Astrocyte (in vitro differentiated cells and primary cell): ENCODE measurements around the gene SHOX. TPM values are rescaled to one million over a fixed set of nuclear protein-coding genes. Genes with fewer than 3 reads are reported as not detected.
"Not testable (repeated sequence)": the region's sequence is repeated elsewhere in the genome, so short reads cannot be mapped to it uniquely, and the experiment has no call there.

ENCODE experiments used
- DNase-seq: peaks from one replicate; pipeline ENCODE4 v3.0.0-alpha.2; 2010; ENCODE audit warnings: low read depth
- FAIRE-seq: peaks from 2 replicates; lab custom pipeline; 2011; peaks lifted over from hg19 to GRCh38; lab: Jason Lieb, UNC
- H2AFZ ChIP-seq: 2 replicates; pipeline ENCODE4 v1.6.0; 2012; ENCODE audit warnings: low read depth, low read length, inconsistent platforms
- H3K27ac ChIP-seq: 2 replicates; pipeline ENCODE4 v1.5.1; 2011; ENCODE audit warnings: low read depth, low read length, inconsistent platforms
- H3K27me3 ChIP-seq: 2 replicates; pipeline ENCODE4 v1.6.0; 2011; ENCODE audit warnings: low read length, inconsistent platforms; ENCODE audit not compliant: insufficient read depth
- H3K36me3 ChIP-seq: 2 replicates; pipeline ENCODE4 v1.5.1; 2011; ENCODE audit warnings: low read length, inconsistent platforms; ENCODE audit not compliant: insufficient read depth
- H3K4me1 ChIP-seq: 2 replicates; pipeline ENCODE4 v1.5.1; 2011; ENCODE audit warnings: low read length, inconsistent platforms; ENCODE audit not compliant: insufficient read depth
- H3K4me2 ChIP-seq: 2 replicates; pipeline ENCODE4 v1.6.0; 2012; ENCODE audit warnings: low read length, inconsistent platforms
- H3K4me3 ChIP-seq: 2 replicates; pipeline ENCODE4 v1.5.1; 2011; ENCODE audit warnings: low read depth, mild to moderate bottlenecking, low read length, inconsistent platforms; ENCODE audit not compliant: insufficient read depth
- H3K79me2 ChIP-seq: 2 replicates; pipeline ENCODE4 v1.6.0; 2012; ENCODE audit warnings: mild to moderate bottlenecking, low read length, inconsistent platforms; ENCODE audit not compliant: insufficient read depth
- H3K9ac ChIP-seq: 2 replicates; pipeline ENCODE4 v1.6.0; 2012; ENCODE audit warnings: mild to moderate bottlenecking, low read length, inconsistent platforms
- H3K9me3 ChIP-seq: 2 replicates; pipeline ENCODE4 v1.5.1; 2012; ENCODE audit warnings: low read depth, mild to moderate bottlenecking, low read length, inconsistent platforms; ENCODE audit not compliant: insufficient read depth
- H4K20me1 ChIP-seq: 2 replicates; pipeline ENCODE4 v1.6.0; 2012; ENCODE audit warnings: low read length, inconsistent platforms; ENCODE audit not compliant: insufficient read depth
- H3K27ac Mint-ChIP-seq: one replicate; pipeline ENCODE4 v1.8.0; 2021; ENCODE audit warnings: mild to moderate bottlenecking, mixed read lengths; ENCODE audit not compliant: unreplicated experiment
- H3K27me3 Mint-ChIP-seq: one replicate; pipeline ENCODE4 v1.8.0; 2021; ENCODE audit warnings: low read depth, mixed read lengths; ENCODE audit not compliant: unreplicated experiment
- H3K36me3 Mint-ChIP-seq: one replicate; pipeline ENCODE4 v1.8.0; 2021; ENCODE audit warnings: low read depth, mixed read lengths; ENCODE audit not compliant: unreplicated experiment
- H3K4me1 Mint-ChIP-seq: one replicate; pipeline ENCODE4 v1.8.0; 2021; ENCODE audit warnings: low read depth, mixed read lengths; ENCODE audit not compliant: unreplicated experiment
- H3K4me3 Mint-ChIP-seq: one replicate; pipeline ENCODE4 v1.8.0; 2021; ENCODE audit warnings: mild to moderate bottlenecking, moderate library complexity, mixed read lengths; ENCODE audit not compliant: unreplicated experiment
- H3K9me3 Mint-ChIP-seq: one replicate; pipeline ENCODE4 v1.8.0; 2021; ENCODE audit warnings: mild to moderate bottlenecking, mixed read lengths; ENCODE audit not compliant: unreplicated experiment
- CTCF ChIP-seq: IDR thresholded peaks from 2 replicates; pipeline ENCODE4 v1.5.1; 2011; ENCODE audit warnings: low read depth, mild to moderate bottlenecking, inconsistent platforms, low read length, moderate library complexity; ENCODE audit not compliant: insufficient read depth
- EZH2 ChIP-seq: IDR thresholded peaks from 2 replicates; pipeline ENCODE4 v1.6.1; 2012; ENCODE audit warnings: mild to moderate bottlenecking, low read length, inconsistent platforms; ENCODE audit not compliant: insufficient read depth
- total RNA-seq: library from RNA; stranded (reverse); gene quantifications from 2 replicates; pipeline ENCODE4 v1.2.1, GENCODE V29; 2021

The SHOX gene
- total RNA-seq, 1 donor from 2014 or later = not detected

GRCh38 chrX:599837-600715, 30.5 kb upstream of the SHOX start:
- no peaks in the 10 kb centered on the region for H3K4me1 Mint-ChIP-seq
- no peak overlapping the region for H3K4me3 Mint-ChIP-seq
- H3K27me3 Mint-ChIP-seq = peaks cover 5% of the 10 kb centered on the region
- H3K79me2 ChIP-seq = no peaks in the 10 kb centered on the region
- FAIRE-seq = no peak
- H3K4me1 ChIP-seq = no peaks in the 10 kb centered on the region
- TF ChIP-seq CTCF (no peak), EZH2 (no peak)
- H3K9ac ChIP-seq = no peak overlapping the region
- no peaks in the 10 kb centered on the region for H3K36me3 ChIP-seq
- no peak overlapping the region for H3K4me2 ChIP-seq
- H3K27ac Mint-ChIP-seq = no peak overlapping the region
- no peaks in the 10 kb centered on the region for H3K27me3 ChIP-seq
- no peak overlapping the region for H3K4me3 ChIP-seq
- H3K36me3 Mint-ChIP-seq = no peaks in the 10 kb centered on the region
- peaks cover 12% of the 10 kb centered on the region for H3K9me3 Mint-ChIP-seq
- no peak overlapping the region for H3K27ac ChIP-seq
- H3K9me3 ChIP-seq = peaks cover 11% of the 10 kb centered on the region
- no peak overlapping the region for H2AFZ ChIP-seq
- H4K20me1 ChIP-seq = no peaks in the 10 kb centered on the region
- DNase-seq = no peak

DNA sequence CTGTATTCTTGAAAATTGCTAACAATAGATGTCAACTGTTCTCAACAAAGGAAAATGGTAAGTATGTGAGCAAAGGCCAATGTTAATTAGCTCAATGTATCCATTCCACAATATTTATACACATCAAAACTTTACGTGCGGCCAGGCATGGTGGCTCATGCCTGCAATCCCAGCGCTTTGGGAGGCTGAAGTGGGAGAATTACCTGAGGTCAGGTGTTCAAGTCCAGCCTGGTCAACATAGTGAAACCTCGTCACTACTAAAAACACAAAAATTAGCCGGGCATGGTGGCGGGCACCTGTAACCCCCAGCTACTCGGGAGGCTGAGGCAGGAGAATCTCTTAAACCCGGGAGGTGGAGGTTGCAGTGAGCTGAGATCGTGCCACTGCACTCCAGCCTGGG, 27.6 kb upstream of the SHOX start:
- H3K27ac ChIP-seq, H3K4me3 Mint-ChIP-seq, H3K36me3 Mint-ChIP-seq, H3K4me1 ChIP-seq, H3K9me3 Mint-ChIP-seq, H4K20me1 ChIP-seq, H3K79me2 ChIP-seq, H3K4me3 ChIP-seq, H3K27me3 ChIP-seq, H2AFZ ChIP-seq, H3K9me3 ChIP-seq, H3K36me3 ChIP-seq, H3K9ac ChIP-seq, H3K4me1 Mint-ChIP-seq, H3K4me2 ChIP-seq, H3K27me3 Mint-ChIP-seq, DNase-seq, H3K27ac Mint-ChIP-seq, FAIRE-seq: not testable (repeated sequence)

DNA sequence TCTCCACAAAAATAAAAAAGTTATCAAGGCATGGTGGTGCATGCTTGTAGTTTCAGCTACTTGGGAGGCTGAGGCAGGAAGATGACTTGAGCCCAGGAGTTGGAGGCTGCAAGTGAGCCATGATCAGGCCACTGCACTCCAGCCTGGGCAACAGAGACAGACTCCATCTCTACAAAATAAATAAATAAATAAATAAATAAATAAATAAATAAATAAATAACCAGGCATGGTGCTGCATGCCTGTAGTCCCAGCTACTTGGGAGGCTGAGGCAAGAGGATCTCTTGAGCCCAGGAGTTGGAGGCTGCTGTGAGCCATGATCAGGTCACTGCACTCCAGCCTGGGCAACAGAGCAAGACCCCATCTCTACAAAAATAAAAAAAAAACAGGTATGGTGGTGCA, 26.0 kb upstream of the SHOX start:
- not testable (repeated sequence) for H3K9me3 Mint-ChIP-seq, H3K27me3 ChIP-seq, H3K4me3 ChIP-seq, H3K4me2 ChIP-seq, H3K4me1 Mint-ChIP-seq, H3K9ac ChIP-seq, H3K4me1 ChIP-seq, H3K4me3 Mint-ChIP-seq, H3K27me3 Mint-ChIP-seq, H3K27ac ChIP-seq, H4K20me1 ChIP-seq, H3K79me2 ChIP-seq, FAIRE-seq, H3K36me3 Mint-ChIP-seq, H3K36me3 ChIP-seq, H3K9me3 ChIP-seq, DNase-seq, H3K27ac Mint-ChIP-seq, H2AFZ ChIP-seq

GRCh38 chrX:608088-608487, 22.5 kb upstream of the SHOX start:
- H3K36me3 Mint-ChIP-seq, H3K27me3 ChIP-seq, FAIRE-seq, DNase-seq, H3K4me3 ChIP-seq, H2AFZ ChIP-seq, H4K20me1 ChIP-seq, H3K27ac ChIP-seq, H3K4me3 Mint-ChIP-seq, H3K9ac ChIP-seq, H3K27ac Mint-ChIP-seq, H3K4me1 Mint-ChIP-seq, H3K9me3 ChIP-seq, H3K4me1 ChIP-seq, H3K79me2 ChIP-seq, H3K4me2 ChIP-seq, H3K27me3 Mint-ChIP-seq, H3K36me3 ChIP-seq: not testable (repeated sequence)
- peaks cover 14% of the 10 kb centered on the region for H3K9me3 Mint-ChIP-seq
